Measurements from ENCODE around the gene PNMT.

DNA sequence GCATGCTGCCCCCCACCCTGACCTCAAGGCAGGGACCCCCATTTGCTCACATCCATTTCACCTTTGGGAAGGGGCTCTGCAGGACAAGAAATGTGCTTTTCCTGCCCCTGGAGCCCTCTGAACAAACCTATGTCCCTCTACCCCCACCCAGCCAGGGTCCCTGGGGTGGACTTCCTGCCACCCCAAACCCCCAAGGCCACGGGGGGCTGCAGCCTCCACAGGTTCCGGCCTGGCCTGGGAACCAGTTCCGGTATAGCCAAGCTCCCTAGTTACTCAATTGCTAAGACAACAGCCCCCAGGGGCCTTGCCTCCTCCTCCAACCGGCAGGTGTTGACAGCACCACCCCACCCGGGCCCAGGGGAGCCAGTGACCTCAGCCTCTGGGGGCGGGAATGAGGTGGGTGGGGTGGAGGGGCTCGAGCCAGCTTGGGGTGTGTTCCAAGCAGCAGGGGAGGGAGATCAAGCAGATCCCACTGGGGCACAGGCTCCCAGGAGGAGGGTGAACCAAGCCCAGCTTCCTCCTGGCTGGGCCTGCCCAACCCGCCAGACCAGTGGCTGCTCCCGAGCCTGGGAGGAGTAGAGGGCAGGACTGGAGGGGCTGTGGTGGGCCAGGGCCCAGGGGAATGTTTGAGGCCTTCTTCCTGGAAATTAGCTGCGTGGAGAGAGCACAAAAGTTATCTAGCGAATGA, 6.6 kb downstream of the PNMT start:
- TF ChIP-seq, protein P1, sequence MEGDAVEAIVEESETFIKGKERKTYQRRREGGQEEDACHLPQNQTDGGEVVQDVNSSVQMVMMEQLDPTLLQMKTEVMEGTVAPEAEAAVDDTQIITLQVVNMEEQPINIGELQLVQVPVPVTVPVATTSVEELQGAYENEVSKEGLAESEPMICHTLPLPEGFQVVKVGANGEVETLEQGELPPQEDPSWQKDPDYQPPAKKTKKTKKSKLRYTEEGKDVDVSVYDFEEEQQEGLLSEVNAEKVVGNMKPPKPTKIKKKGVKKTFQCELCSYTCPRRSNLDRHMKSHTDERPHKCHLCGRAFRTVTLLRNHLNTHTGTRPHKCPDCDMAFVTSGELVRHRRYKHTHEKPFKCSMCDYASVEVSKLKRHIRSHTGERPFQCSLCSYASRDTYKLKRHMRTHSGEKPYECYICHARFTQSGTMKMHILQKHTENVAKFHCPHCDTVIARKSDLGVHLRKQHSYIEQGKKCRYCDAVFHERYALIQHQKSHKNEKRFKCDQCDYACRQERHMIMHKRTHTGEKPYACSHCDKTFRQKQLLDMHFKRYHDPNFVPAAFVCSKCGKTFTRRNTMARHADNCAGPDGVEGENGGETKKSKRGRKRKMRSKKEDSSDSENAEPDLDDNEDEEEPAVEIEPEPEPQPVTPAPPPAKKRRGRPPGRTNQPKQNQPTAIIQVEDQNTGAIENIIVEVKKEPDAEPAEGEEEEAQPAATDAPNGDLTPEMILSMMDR (IDR thresholded peaks at IDR 0.05): no peak
- no peak for TF ChIP-seq POLR2A (IDR thresholded peaks at IDR 0.05)
